ENCODE data around the gene MRPL4.
"Not testable (repeated sequence)": the region's sequence is repeated elsewhere in the genome, so short reads cannot be mapped to it uniquely, and the experiment has no call there.

MRPL4 gene

DNA sequence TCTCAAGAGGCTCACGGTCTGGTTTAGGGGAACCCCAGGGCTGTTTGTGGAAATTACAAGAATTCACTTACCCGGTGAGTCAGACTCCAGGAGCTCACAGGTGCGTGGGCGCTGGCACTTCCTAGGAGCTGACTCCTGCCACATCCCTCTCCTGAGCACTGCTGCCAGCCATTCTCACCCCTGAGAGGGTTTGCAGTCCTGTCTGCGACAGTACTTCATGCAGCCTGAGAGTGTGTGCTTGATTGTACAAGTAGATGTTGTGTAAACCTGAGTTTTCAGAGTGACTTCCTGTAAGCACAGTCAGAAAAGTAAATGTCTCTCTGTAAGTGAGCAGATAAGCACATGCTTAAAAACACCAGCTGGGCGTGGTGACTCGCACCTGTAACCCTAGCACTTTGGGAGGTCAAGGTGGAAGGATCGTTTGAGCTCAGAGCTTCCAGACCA, 8.1 kb downstream of the MRPL4 start:
- DNase-seq (ENCODE audit: low read depth in 3 of 3), result peak; percentile 43 to 68 (median 68)

DNA sequence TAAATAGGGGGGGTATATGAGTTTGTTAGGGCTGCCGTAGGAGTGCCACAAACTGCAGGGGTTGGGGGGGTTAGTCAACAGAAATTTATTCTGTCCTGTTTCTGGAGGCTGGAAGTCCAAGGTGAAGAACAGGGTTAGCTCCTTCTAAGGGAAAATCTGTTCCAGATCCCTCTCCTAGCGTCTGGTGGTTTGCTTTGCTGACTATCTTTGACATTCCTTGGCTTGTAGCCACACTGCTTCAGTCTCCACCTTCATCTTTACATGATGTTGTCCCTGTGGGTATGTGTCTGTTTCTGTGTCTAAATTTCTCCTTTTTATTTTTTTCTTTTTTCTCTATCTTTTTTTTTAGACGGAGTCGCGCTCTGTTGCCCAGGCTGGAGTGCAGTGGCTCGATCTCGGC, 10.8 kb downstream of the MRPL4 start:
- no peak for DNase-seq (ENCODE audit: low read depth in 3 of 3)

DNA sequence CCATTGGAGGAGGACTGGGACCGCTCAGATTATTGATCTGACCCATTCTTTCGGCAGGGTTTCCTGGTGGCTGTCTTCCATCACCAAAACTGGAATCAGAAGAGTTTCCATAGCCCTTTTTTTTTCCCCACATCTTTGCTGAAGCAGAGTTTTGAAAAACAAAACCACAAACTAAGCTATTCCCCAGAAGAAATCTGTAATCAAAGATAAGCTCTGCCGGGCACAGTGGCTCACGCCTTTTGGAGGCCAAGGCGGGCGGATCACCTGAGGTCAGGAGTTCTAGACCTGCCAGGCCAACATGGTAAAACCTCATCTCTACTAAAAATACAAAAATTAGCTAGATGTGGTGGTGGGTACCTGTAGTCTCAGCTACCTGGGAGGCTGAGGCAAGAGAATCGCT, 14.7 kb downstream of the MRPL4 start:
- DNase-seq (ENCODE audit: low read depth in 3 of 3), result no peak

DNA sequence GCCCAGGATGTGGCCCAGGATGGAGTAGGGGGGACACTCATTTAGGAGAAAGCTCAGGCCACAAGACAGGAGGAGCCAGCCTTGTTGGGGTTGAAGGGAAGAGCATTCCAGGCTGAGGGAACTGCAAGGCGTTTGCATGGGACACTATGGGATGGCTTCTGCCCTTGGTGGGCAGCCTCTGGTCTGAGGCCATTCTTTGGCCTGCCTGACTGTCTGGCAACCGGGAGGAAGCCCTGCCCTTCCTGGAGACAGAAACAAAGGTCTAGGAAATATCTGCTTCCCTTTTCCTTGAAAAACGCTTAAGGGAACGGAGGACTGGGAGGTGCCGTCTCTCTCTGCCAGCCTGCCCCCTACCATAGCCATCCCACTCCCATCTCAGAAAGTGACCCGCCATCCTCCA, 16.1 kb downstream of the MRPL4 start:
- no peak for DNase-seq (ENCODE audit: low read depth in 3 of 3)

DNA sequence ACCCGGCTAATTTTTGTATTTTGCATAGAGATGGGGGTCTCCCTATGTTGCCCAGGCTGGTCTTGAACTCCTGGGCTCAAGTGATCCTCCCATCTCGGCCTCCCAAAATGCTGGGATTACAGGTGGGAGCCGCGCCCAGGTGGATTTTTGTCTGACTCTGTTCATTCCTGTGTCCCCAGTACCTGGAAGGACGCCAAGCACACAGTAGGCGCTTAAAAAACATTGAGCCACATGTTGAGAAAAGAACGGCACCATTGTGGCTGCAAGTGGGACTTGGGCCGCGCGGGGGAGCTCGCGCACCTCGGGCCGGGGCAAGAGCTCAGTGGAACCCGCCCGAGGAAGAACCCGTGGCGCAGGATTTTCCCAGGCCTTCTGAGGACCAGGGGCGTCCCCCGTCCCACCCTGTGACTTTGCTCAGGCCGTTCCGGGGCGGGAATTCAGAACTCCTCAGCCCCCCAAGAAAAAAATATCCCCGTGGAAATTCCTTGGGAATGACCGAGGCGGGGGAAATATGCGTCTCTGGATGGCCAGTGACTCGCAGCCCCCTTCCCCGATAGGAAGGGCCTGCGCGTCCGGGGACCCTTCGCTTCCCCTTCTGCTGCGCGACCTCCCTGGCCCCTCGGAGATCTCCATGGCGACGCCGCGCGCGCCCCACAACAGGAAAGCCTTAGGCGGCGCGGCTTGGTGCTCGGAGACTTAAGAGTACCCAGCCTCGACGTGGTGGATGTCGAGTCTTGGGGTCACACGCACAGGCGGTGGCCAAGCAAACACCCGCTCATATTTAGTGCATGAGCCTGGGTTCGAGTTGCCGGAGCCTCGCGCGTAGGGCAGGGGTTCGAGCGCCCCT, 17.5 kb downstream of the MRPL4 start:
- DNase-seq (ENCODE audit: low read depth in 3 of 3), result peak; percentile 79 to 83 (median 81)

DNA sequence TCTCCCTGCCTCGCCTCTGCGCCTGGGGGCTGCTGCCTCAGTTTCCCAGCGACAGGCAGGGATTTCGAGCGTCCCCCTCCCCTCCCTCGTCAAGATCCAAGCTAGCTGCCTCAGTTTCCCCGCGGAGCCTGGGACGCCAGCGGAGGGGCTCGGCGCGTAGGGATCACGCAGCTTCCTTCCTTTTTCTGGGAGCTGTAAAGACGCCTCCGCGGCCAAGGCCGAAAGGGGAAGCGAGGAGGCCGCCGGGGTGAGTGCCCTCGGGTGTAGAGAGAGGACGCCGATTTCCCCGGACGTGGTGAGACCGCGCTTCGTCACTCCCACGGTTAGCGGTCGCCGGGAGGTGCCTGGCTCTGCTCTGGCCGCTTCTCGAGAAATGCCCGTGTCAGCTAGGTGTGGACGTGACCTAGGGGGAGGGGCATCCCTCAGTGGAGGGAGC, 18.2 kb downstream of the MRPL4 start:
- DNase-seq (ENCODE audit: low read depth in 3 of 3), result peak; percentile 55 to 69 (median 62)

DNA sequence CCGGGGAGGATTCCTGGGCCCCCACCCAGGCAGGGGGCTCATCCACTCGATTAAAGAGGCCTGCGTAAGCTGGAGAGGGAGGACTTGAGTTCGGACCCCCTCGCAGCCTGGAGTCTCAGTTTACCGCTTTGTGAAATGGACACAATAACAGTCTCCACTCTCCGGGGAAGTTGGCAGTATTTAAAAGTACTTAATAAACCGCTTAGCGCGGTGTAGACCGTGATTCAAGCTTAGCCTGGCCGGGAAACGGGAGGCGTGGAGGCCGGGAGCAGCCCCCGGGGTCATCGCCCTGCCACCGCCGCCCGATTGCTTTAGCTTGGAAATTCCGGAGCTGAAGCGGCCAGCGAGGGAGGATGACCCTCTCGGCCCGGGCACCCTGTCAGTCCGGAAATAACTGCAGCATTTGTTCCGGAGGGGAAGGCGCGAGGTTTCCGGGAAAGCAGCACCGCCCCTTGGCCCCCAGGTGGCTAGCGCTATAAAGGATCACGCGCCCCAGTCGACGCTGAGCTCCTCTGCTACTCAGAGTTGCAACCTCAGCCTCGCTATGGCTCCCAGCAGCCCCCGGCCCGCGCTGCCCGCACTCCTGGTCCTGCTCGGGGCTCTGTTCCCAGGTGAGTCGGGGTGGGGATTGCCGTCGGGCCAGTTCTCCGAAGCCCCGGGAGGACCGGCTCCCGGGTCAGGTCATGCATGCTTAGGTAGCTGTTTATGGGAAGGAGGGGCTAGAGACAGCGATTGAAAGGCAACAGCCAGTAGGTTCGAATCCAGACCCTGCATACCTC, 18.8 kb downstream of the MRPL4 start, which contains the start of gene ICAM1:
Gene ICAM1, plus strand, starts transcription at position 505 of the 779 bp plus-strand sequence. Its CDS starts 40 bp downstream, at position 545.
- peak; percentile 61 to 70 (median 61) for DNase-seq (ENCODE audit: low read depth in 3 of 3)

DNA sequence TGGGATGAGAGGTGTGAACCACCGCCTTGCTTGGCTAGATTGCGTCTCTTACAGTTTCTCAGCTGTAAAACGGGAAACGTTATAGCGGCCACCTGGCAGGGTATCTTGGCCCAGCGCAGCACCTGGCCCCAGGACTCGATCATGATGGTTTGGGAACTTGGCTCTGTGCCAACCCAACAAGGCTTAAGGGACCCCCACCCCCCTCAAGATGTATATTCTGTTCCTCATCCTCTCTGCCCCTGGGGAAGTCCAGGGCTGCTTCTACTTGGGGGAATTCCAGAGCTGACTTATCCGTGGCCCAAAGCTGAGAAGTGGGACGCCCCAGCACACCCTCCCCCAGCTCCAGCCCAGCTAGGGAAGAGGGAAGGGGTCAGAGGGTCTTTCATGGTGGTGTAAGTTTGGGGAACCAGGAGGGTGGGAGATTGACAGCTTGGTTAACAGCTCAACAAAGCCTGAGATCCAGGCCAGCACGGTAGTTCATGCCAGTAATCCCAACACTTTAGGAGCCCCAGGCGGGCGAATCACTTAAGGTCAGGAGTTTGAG, 19.6 kb downstream of the MRPL4 start:
- DNase-seq (ENCODE audit: low read depth in 3 of 3), result no peak

DNA sequence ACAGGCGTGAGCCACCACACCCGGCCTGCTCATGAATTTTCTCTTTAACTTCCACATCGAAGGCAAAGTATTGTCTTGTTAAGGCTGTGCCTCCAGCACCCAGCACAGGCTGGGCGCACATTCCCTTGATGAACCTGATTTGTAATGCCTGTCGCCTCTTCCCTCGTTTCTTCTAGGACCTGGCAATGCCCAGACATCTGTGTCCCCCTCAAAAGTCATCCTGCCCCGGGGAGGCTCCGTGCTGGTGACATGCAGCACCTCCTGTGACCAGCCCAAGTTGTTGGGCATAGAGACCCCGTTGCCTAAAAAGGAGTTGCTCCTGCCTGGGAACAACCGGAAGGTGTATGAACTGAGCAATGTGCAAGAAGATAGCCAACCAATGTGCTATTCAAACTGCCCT, 22.6 kb downstream of the MRPL4 start:
- no peak for DNase-seq (ENCODE audit: low read depth in 3 of 3)

DNA sequence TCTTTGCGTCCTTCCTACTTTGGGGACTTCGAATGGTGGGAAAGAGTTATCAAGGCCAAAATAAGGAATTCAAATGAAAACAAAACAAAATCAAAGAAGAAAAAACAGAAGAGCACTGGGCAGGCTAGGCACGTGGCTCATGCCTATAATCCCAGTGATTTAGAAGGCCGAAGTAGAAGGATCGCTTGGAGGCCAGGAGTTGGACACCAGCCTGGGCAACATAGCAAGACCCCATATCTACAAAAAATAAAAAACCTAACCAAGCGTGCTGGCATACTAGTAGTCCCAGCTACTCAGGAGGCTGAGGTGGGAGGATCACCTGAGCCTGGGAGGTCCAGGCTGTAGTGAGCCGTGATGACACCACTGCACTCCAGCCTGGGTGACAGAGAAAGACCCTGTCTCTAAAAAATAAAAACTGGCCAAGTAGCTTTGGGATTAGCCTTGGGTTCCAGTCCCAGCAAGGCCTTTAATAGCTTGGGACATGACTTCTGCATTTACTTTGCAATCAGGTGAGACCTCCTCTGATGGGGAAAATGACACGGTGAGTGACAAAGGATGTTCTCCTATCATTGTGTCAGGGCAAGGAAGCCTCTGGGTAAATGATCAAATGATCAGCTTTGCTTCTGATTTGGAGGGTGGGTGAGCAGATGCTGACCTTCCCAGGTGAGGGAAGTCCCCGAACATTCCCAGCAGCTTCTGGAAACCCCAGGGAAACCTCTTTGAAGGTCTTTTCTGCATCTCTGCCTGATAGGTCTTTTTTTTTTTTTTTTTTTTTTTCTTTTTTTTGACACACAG, 26.0 kb downstream of the MRPL4 start:
- no peak for DNase-seq (ENCODE audit: low read depth in 3 of 3)

DNA sequence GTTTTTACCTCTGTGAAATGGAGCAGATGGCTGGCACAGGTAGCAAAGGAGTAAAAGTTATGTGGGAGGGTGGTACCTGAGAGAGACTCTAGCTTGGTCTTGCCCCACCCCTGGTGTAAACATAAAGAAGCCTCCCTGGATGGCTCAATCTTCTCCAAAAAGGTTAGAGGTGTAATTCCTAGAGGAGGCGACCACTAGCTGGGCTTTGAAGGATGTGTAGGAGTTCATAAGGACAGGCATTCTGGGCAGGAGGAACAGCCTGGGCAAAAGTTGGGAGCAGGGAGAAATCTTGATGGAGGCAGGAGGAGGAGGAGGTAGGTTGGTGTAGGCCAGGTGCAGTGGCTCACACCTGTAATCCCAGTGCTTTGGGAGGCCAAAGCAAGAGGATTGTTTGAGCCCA, 26.9 kb downstream of the MRPL4 start:
- DNase-seq (ENCODE audit: low read depth in 3 of 3), result no peak

DNA sequence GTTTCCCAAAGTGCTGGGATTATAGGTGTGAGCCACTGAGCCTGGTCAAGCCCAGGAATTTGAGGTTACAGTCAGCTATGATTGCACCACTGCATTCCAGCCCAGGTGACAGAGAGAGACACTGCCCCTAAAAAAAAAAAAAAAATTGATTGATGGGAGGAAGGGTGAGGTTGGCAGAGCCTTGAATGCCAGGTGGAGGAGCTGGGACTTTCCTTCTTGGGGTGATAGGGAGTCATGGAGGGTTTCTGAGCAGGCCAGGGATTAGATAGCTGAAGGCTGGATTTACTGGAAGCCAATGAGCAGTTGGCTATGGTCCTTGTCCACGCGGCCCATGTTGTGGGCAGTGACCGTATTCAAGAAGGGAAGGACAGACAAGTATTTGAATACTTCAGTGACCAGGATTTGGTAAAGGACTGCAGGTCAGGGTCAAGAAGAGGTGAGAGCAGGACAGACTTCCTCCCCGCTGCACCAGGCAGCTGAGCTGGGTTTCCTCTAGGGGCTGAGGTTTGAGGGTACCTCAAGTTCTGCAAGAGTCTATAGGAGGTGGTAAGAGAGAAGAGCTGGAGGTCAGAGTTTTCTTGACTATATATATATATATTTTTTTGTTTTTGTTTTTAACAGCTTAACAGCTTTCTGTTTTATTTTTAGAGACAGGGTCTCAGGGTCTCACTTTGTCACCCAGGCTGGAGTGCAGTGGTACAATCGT, 27.9 kb downstream of the MRPL4 start:
- no peak for DNase-seq (ENCODE audit: low read depth in 3 of 3)

DNA sequence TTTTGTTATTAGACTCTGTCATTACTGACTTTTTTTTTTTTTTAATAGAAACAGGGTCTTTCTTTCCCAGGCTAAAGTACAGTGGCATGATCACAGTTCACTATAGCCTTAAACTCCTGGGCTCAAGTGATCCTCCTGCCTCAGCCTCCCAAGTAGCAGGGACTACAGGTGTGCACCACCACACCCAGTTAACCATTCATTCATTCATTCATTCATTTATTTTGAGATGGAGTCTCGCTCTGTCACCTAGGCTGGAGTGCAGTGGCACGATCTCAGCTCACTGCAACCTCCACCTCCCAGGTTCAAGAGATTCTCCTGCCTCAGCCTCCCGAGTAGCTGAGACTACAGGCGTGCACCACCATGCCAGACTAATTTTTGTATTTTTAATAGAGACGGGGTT, 30.0 kb downstream of the MRPL4 start:
- not testable (repeated sequence) for DNase-seq (ENCODE audit: low read depth in 3 of 3)

DNA sequence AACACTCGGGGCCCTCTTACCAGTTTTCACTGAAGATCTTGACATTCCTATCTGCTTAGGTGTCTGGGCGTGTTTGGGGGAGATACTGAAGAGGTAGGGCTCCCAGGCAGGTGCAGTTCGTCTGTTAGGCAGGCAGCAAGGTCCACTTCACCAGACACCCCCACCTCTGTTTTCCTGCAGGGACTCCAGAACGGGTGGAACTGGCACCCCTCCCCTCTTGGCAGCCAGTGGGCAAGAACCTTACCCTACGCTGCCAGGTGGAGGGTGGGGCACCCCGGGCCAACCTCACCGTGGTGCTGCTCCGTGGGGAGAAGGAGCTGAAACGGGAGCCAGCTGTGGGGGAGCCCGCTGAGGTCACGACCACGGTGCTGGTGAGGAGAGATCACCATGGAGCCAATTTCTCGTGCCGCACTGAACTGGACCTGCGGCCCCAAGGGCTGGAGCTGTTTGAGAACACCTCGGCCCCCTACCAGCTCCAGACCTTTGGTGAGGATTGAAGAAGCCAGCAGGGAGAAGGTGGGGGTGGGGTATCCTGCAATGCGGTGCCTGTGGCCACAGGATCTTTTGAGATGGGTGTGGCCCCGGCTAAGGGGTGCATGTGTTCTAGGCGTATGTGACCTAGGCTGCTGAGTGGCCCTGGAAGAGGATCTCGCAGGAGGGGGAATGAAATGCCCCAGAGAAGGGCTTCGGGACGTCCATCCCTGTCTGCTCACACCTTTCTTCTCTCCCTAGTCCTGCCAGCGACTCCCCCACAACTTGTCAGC, 31.5 kb downstream of the MRPL4 start:
- no peak for DNase-seq (ENCODE audit: low read depth in 3 of 3)

DNA sequence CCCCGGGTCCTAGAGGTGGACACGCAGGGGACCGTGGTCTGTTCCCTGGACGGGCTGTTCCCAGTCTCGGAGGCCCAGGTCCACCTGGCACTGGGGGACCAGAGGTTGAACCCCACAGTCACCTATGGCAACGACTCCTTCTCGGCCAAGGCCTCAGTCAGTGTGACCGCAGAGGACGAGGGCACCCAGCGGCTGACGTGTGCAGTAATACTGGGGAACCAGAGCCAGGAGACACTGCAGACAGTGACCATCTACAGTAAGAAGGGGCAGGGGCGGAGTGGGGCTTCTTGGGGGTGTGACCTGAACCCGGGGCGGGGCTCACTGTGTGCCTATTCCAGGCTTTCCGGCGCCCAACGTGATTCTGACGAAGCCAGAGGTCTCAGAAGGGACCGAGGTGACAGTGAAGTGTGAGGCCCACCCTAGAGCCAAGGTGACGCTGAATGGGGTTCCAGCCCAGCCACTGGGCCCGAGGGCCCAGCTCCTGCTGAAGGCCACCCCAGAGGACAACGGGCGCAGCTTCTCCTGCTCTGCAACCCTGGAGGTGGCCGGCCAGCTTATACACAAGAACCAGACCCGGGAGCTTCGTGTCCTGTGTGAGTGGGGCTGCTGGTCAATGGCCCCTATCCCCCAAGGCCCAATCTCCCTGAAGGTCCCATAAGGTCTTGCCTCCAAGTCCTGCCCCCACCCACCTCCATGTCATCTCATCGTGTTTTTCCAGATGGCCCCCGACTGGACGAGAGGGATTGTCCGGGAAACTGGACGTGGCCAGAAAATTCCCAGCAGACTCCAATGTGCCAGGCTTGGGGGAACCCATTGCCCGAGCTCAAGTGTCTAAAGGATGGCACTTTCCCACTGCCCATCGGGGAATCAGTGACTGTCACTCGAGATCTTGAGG, 32.3 kb downstream of the MRPL4 start:
- DNase-seq (ENCODE audit: low read depth in 3 of 3), result no peak

DNA sequence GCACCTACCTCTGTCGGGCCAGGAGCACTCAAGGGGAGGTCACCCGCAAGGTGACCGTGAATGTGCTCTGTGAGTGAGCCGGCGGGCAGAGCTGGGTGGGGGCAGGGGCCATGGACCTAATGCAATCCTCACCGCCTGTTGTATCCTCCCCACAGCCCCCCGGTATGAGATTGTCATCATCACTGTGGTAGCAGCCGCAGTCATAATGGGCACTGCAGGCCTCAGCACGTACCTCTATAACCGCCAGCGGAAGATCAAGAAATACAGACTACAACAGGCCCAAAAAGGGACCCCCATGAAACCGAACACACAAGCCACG, 32.9 kb downstream of the MRPL4 start:
- no peak for DNase-seq (ENCODE audit: low read depth in 3 of 3)

DNA sequence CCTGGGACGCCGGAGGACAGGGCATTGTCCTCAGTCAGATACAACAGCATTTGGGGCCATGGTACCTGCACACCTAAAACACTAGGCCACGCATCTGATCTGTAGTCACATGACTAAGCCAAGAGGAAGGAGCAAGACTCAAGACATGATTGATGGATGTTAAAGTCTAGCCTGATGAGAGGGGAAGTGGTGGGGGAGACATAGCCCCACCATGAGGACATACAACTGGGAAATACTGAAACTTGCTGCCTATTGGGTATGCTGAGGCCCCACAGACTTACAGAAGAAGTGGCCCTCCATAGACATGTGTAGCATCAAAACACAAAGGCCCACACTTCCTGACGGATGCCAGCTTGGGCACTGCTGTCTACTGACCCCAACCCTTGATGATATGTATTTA, 33.4 kb downstream of the MRPL4 start:
- DNase-seq (ENCODE audit: low read depth in 3 of 3), result no peak

DNA sequence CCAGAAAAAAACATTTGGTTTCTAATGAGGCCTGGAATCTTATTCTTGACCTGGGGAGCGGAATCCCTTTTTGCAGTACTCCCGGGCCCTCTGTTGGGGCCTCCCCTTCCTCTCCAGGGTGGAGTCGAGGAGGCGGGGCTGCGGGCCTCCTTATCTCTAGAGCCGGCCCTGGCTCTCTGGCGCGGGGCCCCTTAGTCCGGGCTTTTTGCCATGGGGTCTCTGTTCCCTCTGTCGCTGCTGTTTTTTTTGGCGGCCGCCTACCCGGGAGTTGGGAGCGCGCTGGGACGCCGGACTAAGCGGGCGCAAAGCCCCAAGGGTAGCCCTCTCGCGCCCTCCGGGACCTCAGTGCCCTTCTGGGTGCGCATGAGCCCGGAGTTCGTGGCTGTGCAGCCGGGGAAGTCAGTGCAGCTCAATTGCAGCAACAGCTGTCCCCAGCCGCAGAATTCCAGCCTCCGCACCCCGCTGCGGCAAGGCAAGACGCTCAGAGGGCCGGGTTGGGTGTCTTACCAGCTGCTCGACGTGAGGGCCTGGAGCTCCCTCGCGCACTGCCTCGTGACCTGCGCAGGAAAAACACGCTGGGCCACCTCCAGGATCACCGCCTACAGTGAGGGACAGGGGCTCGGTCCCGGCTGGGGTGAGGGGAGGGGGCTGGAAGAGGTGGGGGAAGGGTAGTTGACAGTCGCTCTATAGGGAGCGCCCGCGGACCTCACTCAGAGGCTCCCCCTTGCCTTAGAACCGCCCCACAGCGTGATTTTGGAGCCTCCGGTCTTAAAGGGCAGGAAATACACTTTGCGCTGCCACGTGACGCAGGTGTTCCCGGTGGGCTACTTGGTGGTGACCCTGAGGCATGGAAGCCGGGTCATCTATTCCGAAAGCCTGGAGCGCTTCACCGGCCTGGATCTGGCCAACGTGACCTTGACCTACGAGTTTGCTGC, 35.1 kb downstream of the MRPL4 start, which contains the start of gene ICAM4:
Gene ICAM4, plus strand, starts transcription at position 153 of the 935 bp plus-strand sequence. Its CDS starts 58 bp downstream, at position 211.
- DNase-seq (ENCODE audit: low read depth in 3 of 3), result no peak

All from stimulated activated CD4-positive, alpha-beta T cell treated with anti-CD3 and anti-CD28 coated beads, TNF-alpha, amount 100 ng/mL, for 48 hours (primary cell).